GM19455 (cell line): ENCODE results near the gene FAM185A.
"Not testable (repeated sequence)": the region's sequence is repeated elsewhere in the genome, so short reads cannot be mapped to it uniquely, and the experiment has no call there.

Source experiments
- ATAC-seq: cut with Tn5 transposase; IDR thresholded peaks from one replicate; pipeline ENCODE4 v1.9.1; 2021; ENCODE audit not compliant: unreplicated experiment

The FAM185A gene

GRCh38 chr7:102776217-102776616, 27.4 kb downstream of the FAM185A start:
- ATAC-seq, result not testable (repeated sequence)

DNA sequence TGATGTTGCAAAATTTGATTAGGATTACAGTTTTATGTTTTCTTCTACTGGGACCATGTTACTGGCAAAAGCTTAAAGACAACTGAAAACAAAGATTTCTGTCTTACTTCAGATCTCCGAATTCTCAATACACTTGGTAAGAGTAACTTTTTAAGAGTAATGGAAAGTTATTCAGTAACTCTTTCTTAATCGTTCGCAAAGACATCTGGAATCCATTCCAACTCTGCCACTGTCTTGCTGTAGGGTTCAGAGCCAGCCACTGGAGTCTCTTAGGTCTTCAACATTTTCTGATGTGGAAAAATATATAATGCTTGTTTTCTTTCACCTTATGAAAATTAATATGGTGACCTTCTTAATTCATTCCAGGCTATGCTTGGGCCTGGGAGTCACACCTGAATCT, 29.9 kb downstream of the FAM185A start:
- ATAC-seq, result not testable (repeated sequence)

DNA sequence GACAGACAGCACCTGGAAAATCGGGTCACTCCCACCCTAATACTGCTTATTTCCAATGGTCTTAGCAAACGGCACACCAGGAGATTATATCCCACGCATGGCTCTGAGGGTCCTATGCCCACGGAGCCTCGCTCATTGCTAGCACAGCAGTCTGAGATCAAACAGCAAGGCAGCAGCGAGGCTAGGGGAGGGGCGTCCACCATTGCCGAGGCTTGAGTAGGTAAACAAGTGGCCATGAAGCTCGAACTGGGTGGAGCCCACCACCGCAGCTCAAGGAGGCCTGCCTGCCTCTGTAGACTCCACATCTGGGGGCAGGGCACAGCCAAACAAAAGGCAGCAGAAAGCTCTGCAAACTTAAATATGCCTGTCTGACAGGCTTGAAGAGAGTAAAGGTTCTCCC, 32.1 kb downstream of the FAM185A start:
- ATAC-seq, result not testable (repeated sequence)

DNA sequence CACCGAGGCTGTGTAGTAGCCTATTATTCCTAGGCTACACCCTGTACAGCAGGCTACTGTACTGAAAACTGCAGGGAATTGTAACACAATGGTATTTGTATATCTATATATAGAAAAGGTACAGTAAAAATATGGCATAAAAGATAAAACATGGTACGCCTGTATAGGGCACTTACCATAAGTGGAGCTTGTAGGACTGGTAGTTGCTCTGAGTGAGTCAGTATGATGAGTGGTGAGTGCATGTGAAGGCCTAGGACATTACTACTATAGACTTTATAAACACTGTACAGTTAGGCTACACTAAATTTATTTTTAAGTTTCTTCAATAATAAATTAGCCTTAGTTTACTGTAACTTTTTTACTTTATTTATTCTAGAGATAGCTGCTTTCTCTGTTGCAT, 40.0 kb downstream of the FAM185A start:
- ATAC-seq, result not testable (repeated sequence)

GRCh38 chr7:102790364-102791100, 41.7 kb downstream of the FAM185A start:
- not testable (repeated sequence) for ATAC-seq

DNA sequence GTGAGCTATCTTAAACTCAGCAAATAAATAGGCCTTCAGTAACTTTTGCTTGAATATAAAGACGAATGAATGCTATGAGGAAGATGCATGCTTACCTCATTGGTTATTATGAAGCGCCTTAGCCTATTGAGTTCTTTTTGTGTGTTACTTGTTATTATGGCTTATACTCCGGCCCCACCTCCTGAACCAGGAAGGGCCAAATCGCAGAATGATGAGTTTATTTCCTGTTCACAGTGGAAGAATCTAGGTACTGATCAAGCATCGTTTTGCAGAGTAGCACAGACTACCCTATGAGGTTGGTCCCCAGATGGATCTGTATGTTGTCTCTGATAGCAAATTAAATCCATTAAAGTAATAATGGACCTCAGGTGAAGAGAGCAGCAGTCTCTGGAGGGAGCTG, 42.6 kb downstream of the FAM185A start:
- not testable (repeated sequence) for ATAC-seq

- not testable (repeated sequence) for ATAC-seq
These were observed 43.0 kb downstream of the FAM185A start for GRCh38 chr7:102791831-102792230.

- ATAC-seq, result not testable (repeated sequence)
These were observed 45.8 kb downstream of the FAM185A start for GRCh38 chr7:102794567-102794966.

GRCh38 chr7:102795987-102796595, 47.3 kb downstream of the FAM185A start:
- not testable (repeated sequence) for ATAC-seq

DNA sequence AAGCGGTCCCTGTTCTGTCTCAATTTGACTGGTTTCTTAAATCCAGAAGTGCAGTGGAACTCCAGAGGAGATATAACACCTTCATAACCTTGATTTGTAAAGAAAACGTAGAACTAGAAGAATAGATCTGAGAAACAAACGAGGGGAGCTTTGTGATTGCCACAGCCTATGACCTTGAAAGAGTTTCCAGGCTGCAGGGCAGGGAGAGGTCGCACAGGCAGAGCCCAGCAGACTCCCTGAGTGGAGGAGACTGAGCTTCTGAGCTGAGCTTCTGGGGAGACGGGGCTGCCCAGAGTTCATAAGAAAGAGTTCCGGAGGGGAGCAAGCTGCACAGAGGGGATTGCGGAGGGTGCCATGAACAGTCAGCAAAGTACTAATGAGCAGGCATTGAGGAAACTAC, 57.8 kb downstream of the FAM185A start:
- no peak for ATAC-seq

GRCh38 chr7:102810916-102811315, 62.1 kb downstream of the FAM185A start:
- ATAC-seq, result no peak

DNA sequence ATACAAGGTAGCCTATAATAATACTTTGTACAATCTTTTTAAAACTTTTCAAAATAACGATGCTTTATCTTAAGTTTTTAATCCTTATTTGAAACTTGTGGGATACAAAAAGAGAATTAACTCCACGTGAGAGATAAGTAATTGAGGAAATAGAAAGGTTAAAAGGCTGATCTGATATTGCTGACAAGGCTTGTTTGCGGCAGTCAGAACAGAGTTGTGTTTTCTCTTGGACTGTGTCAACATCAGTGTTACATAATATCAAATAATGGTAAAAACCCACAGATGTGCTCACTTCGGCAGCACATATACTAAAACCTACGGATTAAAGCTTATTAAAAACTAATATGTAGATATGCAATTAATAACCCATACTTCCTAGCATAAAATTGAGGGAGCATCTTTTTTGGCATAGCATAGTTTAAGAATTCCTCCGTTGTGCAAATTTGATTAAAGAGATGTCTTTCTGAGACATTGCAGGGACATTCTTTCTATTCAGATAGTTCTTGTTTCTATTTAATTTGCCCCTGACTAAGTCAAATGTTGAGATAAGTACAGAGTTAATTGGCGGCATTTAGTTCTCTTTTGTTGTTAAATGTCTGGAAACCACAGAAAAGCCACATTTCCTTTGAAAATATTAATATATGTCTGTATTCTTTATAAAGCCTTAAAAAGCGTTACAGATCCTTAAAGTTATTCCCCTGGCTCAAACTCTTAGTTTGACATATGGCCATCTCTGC, 63.3 kb downstream of the FAM185A start:
- ATAC-seq, result no peak

GRCh38 chr7:102813191-102814024, 64.6 kb downstream of the FAM185A start:
- ATAC-seq, result no peak

DNA sequence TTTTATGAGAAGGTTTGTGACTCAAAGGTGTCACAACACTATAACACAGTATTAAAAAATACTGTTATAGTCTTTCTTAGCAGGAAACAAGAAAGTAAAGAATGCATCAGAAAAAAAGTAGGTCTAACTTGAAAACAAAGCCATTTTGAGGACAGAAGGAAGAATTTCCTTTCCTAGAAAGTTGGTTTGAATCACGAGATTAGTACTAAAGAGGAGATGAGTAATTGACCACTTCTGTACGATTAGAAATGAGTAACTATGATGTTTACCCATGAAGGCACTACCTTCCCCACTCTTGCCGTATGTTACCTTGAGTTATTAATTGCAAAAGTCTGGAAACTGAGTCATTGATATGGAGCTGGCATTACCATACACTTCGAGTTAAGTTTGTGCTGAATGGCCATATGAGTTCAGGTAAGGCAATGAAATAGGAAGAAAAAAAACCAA, 65.2 kb downstream of the FAM185A start:
- no peak for ATAC-seq

DNA sequence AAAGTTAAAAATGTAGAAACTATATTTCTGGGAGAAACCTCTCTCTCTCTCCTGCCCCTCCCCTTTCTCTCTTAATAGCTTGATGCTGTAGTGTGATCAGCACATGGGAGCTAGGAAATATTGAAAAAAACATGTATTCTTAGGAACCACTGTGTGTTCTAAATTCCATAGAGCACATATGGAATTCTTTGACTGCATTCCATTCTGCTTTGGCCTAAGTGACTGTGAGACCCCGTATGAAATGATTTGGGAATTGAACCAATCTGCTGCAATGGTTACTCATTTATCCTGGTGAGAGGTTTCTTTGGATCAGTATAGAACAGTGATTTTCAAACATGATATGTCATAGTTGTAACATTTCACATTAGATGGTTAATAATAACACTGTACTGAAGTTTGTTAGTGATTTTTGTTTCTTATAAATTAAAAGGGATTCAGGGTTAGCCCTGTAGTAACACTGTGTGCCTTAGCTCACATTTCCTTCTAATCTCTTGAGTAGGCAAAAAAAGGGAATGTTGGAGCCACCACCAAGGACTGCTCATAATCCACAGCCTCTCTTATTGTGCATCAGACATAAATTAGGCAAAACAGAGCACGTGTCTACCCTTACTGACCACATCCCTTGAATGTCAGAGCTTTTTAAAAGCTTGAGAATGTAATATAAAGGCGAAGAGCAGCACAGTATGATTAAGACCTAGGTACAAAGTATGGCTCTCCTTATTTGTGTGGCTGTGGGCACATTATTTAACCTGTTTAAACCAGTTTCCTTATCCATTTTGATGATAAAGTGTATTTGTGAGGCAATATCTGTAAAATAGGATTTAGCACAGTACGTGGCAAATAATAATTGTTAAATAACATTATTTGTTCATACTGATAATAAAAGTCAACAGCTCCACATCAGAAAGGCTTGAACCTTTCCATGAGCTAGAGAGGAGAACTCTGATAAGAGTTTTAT, 69.1 kb downstream of the FAM185A start:
- no peak for ATAC-seq

- ATAC-seq, result no peak
These were observed 70.4 kb downstream of the FAM185A start for GRCh38 chr7:102819151-102819550.

DNA sequence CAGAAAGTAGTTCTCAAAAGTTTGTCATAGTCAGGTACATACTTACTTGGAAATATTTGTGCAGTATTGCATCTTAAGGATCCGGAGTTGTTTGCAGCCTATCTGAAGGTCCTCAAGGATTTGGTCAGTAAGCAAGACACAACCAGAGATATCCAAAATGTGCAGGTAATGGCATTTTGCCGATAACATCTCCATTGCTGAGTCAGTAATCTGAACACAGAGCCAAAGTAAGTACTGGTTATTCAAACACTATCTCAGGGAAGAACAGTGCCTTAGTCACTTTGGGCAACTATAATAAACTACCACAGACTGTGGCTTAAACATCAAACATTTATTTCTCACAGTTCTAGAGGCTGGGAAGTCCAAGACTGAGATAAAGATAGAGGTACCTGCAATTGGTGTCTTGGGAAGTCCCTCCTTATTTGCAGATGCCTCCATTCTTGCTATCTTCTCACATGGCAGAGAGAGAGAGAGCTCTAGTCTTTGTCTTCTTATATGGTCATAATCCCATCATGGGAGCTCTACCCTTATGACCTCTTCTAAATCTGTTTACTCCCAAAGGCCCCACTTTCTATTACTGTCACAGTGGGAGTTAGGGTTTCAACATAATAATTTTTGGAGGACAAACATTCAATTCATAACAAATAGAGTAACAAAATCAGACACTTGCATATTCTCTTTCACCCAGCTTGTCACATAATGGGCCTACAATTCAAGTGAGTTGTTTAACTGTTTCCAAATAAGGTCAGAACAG, 73.4 kb downstream of the FAM185A start:
- no peak for ATAC-seq

DNA sequence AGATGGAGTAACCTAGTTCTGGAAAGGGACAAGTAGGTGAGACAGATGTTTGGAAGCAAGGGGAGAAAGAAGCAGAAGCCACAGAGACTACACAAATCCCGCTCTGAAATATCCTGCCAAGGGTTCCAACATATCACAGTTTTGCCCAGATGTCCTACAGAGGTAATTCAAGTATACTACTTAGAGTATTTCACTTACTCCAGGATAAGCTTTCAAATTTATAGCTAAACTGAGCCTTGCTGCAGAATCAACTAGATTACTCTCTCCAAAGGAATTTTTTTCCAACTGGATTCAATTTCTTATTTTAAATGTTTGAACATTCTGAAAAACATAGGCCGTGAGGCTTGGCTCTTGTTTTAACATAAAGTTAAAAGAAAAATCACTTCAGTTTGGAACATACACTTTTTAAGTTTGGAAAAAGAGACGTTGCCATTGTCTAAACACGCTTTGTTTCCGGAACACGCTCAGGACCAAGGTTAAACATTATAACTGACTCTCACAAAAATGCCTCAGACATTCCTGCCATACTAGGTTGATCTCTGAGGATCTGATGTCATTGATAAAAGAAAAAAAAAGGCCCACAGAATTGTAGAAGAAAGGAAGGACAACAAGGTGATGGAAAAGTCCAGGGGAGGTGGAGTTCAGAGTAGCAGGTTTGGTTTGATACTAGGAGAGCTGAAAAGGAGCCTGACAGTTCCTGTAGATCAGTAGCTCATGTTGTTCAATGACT, 74.8 kb downstream of the FAM185A start:
- ATAC-seq, result no peak
